Activated CD8-positive, alpha-beta memory T cell treated with anti-CD3 and anti-CD28 coated beads, Interleukin-2, amount 10 ng/mL, durations not matched to agents 7 days and 5 days (primary cell): ENCODE measurements around the gene HOOK1. TPM values are rescaled to one million over a fixed set of nuclear protein-coding genes. Genes with fewer than 3 reads are reported as not detected.
"Not testable (repeated sequence)": the region's sequence is repeated elsewhere in the genome, so short reads cannot be mapped to it uniquely, and the experiment has no call there.

Experiments
- ATAC-seq: fragments of 150-1000 bp; cut with Tn5 transposase; one replicate; pipeline ENCODE4 v1.10.0; 2021; ENCODE audit warnings: moderate library complexity
- CTCF ChIA-PET: fragments of 350-600 bp; sonication (Branson Sonifier 250); formaldehyde crosslinking; loops from one replicate; lab custom pipeline; 2021; ENCODE audit warnings: antibody characterized with exemption; lab: Charles Lee
- DNase-seq: peaks from one replicate; pipeline ENCODE4 v3.0.0-alpha.2; 2020
- H3K27ac Mint-ChIP-seq: one replicate; pipeline ENCODE4 v1.8.0; 2021; ENCODE audit warnings: mild to moderate bottlenecking, mixed read lengths
- H3K27me3 Mint-ChIP-seq: one replicate; pipeline ENCODE4 v1.8.0; 2021; ENCODE audit warnings: mixed read lengths
- H3K36me3 Mint-ChIP-seq: one replicate; pipeline ENCODE4 v1.8.0; 2021; ENCODE audit warnings: mild to moderate bottlenecking, mixed read lengths
- H3K4me1 Mint-ChIP-seq: one replicate; pipeline ENCODE4 v1.8.0; 2021; ENCODE audit warnings: mixed read lengths
- H3K4me3 Mint-ChIP-seq: one replicate; pipeline ENCODE4 v1.8.0; 2021; ENCODE audit warnings: mild to moderate bottlenecking, moderate library complexity, mixed read lengths
- H3K9me3 Mint-ChIP-seq: one replicate; pipeline ENCODE4 v1.8.0; 2022; ENCODE audit warnings: low read depth, mixed read lengths
- total RNA-seq, 2 experiments: library from RNA; stranded (reverse); gene quantifications; one replicate each; pipeline ENCODE4 v1.2.3, GENCODE V29; 2021

HOOK1 gene
- total RNA-seq, 2 experiments from 2014 or later, result 1.0 to 2.3 TPM

GRCh38 chr1:59803458-59804038 is 11.2 kb upstream of the HOOK1 start:
- H3K27ac Mint-ChIP-seq, result no peak overlapping the region
- DNase-seq (no peak), ATAC-seq (no peak)
- CTCF ChIA-PET, result no interaction called here
- H3K4me3 Mint-ChIP-seq, result no peak overlapping the region
- H3K9me3 Mint-ChIP-seq, result no peaks in the 10 kb centered on the region
- peaks cover 7% of the 10 kb centered on the region for H3K27me3 Mint-ChIP-seq
- no peaks in the 10 kb centered on the region for H3K36me3 Mint-ChIP-seq
- H3K4me1 Mint-ChIP-seq, result no peaks in the 10 kb centered on the region

DNA sequence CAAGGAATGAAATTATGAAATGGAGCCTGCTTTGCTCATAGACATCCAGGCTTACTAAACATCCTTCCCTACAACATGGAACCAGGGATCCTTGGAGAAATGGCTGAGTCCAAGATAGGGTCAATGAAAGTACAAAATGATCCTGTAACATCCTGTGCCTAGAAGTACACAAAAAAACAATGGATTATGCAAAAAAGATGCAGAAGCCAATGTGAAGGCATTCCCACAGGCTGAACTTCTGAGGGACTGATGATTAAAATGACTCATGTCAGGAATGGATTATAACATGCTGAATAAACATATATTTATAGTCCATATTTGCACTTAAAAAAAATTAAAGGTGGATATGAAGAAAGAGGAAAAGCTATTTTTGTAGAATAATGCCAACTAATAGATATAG is 10.4 kb upstream of the HOOK1 start:
- no peak overlapping the region for H3K27ac Mint-ChIP-seq
- H3K27me3 Mint-ChIP-seq, result peaks cover 14% of the 10 kb centered on the region
- H3K4me3 Mint-ChIP-seq, result no peak overlapping the region
- ATAC-seq (no peak), DNase-seq (no peak)
- no peaks in the 10 kb centered on the region for H3K36me3 Mint-ChIP-seq
- H3K9me3 Mint-ChIP-seq, result no peaks in the 10 kb centered on the region
- H3K4me1 Mint-ChIP-seq, result no peaks in the 10 kb centered on the region
- CTCF ChIA-PET, result no interaction called here

DNA sequence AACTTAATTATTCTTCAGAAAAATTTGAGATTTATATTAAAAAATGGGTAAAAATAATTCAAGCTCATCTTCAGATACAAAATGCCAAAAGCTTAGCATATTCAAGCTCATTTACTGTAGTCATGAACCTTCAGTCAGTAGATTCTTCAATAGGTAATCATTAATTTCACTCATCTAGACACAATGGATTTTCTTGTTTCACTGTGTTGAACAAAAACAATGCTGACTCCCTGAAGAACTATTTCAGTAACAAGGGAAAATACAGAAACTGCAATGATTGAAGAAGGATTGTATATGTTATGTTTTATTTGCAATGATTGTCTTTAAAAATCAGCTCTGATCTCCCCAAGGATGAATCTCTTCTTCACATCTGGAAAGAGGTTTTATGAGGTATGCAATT is 9.2 kb upstream of the HOOK1 start:
- CTCF ChIA-PET, result no interaction called here
- H3K9me3 Mint-ChIP-seq, result no peaks in the 10 kb centered on the region
- peaks cover 21% of the 10 kb centered on the region for H3K27me3 Mint-ChIP-seq
- no peaks in the 10 kb centered on the region for H3K36me3 Mint-ChIP-seq
- ATAC-seq (no peak), DNase-seq (no peak)
- H3K27ac Mint-ChIP-seq, result no peak overlapping the region
- H3K4me1 Mint-ChIP-seq, result no peaks in the 10 kb centered on the region
- no peak overlapping the region for H3K4me3 Mint-ChIP-seq

DNA sequence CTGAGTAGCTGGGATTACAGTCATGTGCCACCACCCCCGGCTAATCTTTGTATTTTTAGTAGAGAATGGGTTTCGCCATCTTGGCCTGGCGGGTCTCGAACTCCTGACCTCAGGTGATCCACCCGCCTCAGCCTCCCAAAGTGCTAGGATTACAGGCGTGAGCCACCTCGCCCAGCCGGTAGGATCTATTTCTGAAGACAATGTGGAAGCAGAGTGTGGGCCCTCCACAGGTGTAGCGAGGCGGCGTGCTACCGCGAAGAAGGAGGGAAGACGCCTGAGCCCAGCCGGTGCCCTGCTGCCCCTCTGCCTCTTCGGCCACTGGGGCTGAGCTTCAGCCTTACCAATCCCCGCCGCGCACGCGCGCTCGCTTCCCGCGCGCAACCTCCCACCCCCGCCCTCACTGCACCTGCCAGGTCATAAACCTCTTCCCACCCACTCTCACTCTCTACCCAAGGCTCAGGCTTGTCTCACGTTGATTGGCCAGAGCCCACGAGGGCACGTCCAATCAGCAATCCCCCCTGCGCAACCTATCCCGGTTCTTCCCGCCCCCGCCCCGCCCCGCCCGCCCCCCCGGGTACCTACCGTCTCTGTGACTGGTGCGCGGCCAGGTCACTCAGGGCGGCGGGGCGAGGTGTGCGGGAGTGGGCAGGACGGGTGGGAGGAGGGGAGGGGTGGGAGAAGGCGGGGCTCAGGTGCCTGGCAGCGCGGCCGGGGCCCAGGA is 409 bp upstream of the HOOK1 start:
- no peak overlapping the region for H3K4me3 Mint-ChIP-seq
- CTCF ChIA-PET, result interaction anchor here (1.1 kb wide), 1 partner anchor 9 kb away, joined by 4 read pairs; no protein-coding TSS in a partner anchor

GRCh38 chr1:59815892-59816291 is 1.1 kb downstream of the HOOK1 start:
- peaks cover 6% of the 10 kb centered on the region for H3K4me1 Mint-ChIP-seq
- H3K36me3 Mint-ChIP-seq, result no peaks in the 10 kb centered on the region
- ATAC-seq (no peak), DNase-seq (no peak)
- no peak overlapping the region for H3K27ac Mint-ChIP-seq
- peaks cover 11% of the 10 kb centered on the region for H3K27me3 Mint-ChIP-seq
- CTCF ChIA-PET, result no interaction called here
- no peak overlapping the region for H3K4me3 Mint-ChIP-seq
- no peaks in the 10 kb centered on the region for H3K9me3 Mint-ChIP-seq

More for the DNA sequence above, 409 bp upstream of the HOOK1 start:
- peaks cover 6% of the 10 kb centered on the region for H3K4me1 Mint-ChIP-seq
- peak; percentile 86 for DNase-seq
- no peaks in the 10 kb centered on the region for H3K9me3 Mint-ChIP-seq
- H3K27ac Mint-ChIP-seq, result peak overlapping the region; percentile 54
- no peaks in the 10 kb centered on the region for H3K36me3 Mint-ChIP-seq
- peak; percentile 95 for ATAC-seq
- H3K27me3 Mint-ChIP-seq, result peaks cover 17% of the 10 kb centered on the region

DNA sequence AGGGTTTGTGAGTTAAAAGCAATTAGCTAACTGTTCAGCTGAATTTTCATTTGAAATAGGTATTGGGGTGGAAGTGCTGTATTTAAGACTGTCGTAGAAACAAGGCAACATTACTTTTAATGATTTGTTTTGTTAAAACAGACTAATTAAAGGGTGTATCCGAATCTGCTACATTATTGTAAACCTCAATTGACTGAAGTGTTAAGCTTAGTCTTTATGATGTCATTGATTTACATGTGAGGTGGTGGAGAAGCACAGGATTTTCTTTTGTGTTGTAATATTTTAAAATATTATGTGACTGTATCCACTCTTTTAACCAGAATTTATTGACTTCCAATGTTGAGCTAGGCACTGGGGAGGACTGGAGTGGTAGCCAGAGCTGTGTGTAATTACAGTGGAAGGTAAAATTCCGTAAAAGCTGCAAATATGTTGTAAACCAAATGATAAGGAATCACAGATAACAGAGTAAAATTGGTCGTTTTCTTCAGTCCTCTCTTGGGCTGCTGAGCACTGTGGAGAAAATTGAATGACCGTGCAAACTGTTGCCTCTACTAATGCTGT is 1.6 kb downstream of the HOOK1 start:
- H3K27me3 Mint-ChIP-seq, result peaks cover 11% of the 10 kb centered on the region
- peaks cover 6% of the 10 kb centered on the region for H3K4me1 Mint-ChIP-seq
- CTCF ChIA-PET, result interaction anchor here (0.6 kb wide), 1 partner anchor 848 kb away, joined by 3 read pairs; no protein-coding TSS in a partner anchor
- DNase-seq (no peak), ATAC-seq (no peak)
- no peaks in the 10 kb centered on the region for H3K9me3 Mint-ChIP-seq
- H3K27ac Mint-ChIP-seq, result no peak overlapping the region
- no peaks in the 10 kb centered on the region for H3K36me3 Mint-ChIP-seq
- H3K4me3 Mint-ChIP-seq, result no peak overlapping the region

DNA sequence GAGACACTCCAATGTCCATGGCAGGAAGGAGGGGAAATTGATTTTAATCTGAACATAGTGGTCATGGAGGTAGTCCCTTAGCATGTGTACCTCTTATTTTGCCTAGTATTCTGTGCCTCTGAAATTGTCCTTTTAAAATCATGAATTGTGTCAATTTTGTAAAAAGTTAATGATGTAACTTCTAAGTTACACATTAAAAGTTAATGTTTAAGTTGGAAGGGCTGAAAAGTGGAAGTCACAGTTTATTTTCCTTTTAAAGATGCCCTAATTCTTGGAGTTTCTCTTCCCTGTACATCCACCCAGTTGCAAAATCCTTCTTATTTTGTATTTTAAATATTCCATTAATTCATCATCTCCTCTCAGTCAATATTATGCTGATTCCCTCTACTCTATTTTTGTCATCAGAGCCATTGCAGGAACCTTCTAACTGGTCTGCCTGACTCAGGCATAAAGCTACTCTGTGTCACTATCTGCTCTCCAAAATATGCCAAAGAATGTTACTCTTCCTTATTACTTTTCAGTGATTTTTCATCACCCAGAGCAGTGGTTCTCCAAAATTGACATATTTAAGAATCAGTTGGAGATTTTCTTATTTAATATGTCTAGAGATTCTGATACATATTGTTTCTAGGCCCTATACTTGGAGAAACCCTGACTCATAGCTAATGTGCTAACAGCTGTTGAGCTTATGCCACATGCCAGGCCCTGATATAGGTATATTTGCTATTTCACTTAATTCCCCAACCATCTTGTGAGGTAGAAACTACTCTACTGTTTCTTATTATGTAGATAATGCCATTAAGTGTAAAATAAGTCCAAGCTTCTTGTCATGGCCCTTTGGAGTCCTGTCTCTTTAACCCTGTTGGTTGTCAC is 5.1 kb downstream of the HOOK1 start:
- Mint-ChIP-seq H3K27ac (no peak overlapping the region), H3K27me3 (peaks cover 3% of the 10 kb centered on the region), H3K4me1 (no peaks in the 10 kb centered on the region), H3K9me3 (no peaks in the 10 kb centered on the region), H3K4me3 (no peak overlapping the region), H3K36me3 (no peaks in the 10 kb centered on the region)
- ATAC-seq, result no peak
- CTCF ChIA-PET, result interaction anchor here (2.0 kb wide), 1 partner anchor 127 kb away, joined by 7 read pairs; no protein-coding TSS in a partner anchor
- DNase-seq, result no peak

DNA sequence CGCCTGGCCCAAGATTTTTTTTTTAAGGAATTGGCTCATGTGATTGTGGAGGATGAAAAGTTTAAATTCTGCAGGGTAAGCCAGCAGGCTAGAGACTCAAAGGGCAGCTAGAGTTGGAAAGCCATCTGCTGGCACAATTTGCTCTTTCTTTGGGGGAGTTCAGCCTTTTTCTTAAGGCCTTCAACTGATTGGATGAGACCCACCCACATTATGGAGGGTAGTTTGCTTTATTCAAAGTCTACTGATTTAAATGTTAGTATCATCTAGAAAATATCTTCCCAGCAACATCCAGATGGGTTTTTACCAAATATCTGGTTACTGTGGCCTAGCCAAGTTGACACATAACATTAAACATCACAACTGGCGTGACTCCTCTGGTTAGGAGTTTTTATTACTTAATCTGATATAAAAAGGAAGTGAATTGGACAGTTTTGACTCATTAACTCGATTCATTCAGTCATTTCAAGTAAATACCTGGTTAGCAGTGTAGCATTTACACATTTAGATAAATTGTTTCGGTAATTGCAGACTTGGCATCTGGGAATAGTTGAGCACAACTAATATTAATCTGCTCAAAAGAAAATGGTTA is 12.4 kb downstream of the HOOK1 start:
- no peaks in the 10 kb centered on the region for H3K9me3 Mint-ChIP-seq
- CTCF ChIA-PET, result no interaction called here
- H3K27ac Mint-ChIP-seq, result no peak overlapping the region
- ATAC-seq, result no peak
- H3K27me3 Mint-ChIP-seq, result no peaks in the 10 kb centered on the region
- DNase-seq, result no peak
- H3K4me3 Mint-ChIP-seq, result no peak overlapping the region
- no peaks in the 10 kb centered on the region for H3K36me3 Mint-ChIP-seq
- H3K4me1 Mint-ChIP-seq, result peaks cover 2% of the 10 kb centered on the region

- CTCF ChIA-PET, result no interaction called here
- Mint-ChIP-seq H3K9me3 (no peaks in the 10 kb centered on the region), H3K4me1 (peaks cover 2% of the 10 kb centered on the region), H3K4me3 (no peak overlapping the region), H3K36me3 (no peaks in the 10 kb centered on the region), H3K27ac (no peak overlapping the region), H3K27me3 (no peaks in the 10 kb centered on the region)
- no peak for ATAC-seq
- no peak for DNase-seq
Observed at GRCh38 chr1:59828160-59828559, 13.4 kb downstream of the HOOK1 start.

- Mint-ChIP-seq H3K27me3 (no peaks in the 10 kb centered on the region), H3K9me3 (no peaks in the 10 kb centered on the region), H3K4me3 (no peak overlapping the region), H3K27ac (no peak overlapping the region), H3K4me1 (peaks cover 2% of the 10 kb centered on the region), H3K36me3 (no peaks in the 10 kb centered on the region)
- DNase-seq (no peak), ATAC-seq (no peak)
- CTCF ChIA-PET, result no interaction called here
Observed at GRCh38 chr1:59831529-59831928, 16.8 kb downstream of the HOOK1 start.

DNA sequence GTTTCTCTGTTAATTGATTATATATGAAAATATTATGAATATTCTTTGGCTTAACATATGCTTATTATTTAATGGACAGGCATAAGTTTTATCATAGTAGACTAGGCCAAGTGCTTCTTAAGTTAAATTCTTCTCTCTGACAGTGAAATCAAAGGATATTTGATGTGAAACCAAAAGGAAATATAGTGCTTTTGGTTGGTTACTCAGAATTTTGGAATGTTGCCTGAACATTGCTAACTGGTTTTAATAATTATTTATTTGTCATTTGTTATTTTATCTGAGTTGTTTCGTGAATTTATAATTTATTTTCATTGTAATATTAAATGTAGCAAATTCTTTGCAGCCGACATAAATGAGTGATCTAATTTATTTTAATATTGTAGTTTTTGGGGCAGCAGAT is 18.3 kb downstream of the HOOK1 start:
- no peak for ATAC-seq

DNA sequence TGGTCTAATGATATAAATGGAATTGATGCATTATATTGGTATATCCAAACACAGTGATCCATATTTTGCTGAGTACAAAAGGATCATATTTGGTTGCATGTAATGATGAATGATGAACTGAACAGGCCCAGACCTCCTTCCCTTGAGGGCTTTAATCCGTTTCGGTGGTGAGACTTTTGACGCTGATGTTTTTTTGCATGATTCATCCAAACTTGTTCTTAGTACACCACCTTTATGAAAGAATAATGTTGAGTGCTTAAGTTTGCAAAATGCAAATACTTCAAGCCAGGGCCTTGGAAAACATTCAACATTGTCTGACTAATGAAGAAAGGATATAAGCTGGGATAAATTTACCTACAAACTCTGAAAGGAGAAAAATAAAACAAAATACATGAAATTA is 19.2 kb downstream of the HOOK1 start:
- no peaks in the 10 kb centered on the region for H3K9me3 Mint-ChIP-seq
- H3K27ac Mint-ChIP-seq, result no peak overlapping the region
- no peaks in the 10 kb centered on the region for H3K4me1 Mint-ChIP-seq
- DNase-seq, result no peak
- CTCF ChIA-PET, result interaction anchor here (1.3 kb wide), 1 partner anchor 113 kb away, joined by 3 read pairs; no protein-coding TSS in a partner anchor
- ATAC-seq, result no peak
- H3K36me3 Mint-ChIP-seq, result peaks cover 3% of the 10 kb centered on the region
- no peaks in the 10 kb centered on the region for H3K27me3 Mint-ChIP-seq
- no peak overlapping the region for H3K4me3 Mint-ChIP-seq

More for the DNA sequence above, 18.3 kb downstream of the HOOK1 start:
- Mint-ChIP-seq H3K27me3 (no peaks in the 10 kb centered on the region), H3K4me3 (no peak overlapping the region), H3K27ac (no peak overlapping the region), H3K4me1 (no peaks in the 10 kb centered on the region), H3K9me3 (no peaks in the 10 kb centered on the region), H3K36me3 (peaks cover 3% of the 10 kb centered on the region)
- DNase-seq, result no peak
- CTCF ChIA-PET, result interaction anchor here (1.3 kb wide), 1 partner anchor 114 kb away, joined by 3 read pairs; no protein-coding TSS in a partner anchor

- H3K9me3 Mint-ChIP-seq, H3K36me3 Mint-ChIP-seq, H3K4me3 Mint-ChIP-seq, CTCF ChIA-PET, ATAC-seq, DNase-seq, H3K27ac Mint-ChIP-seq, H3K4me1 Mint-ChIP-seq, H3K27me3 Mint-ChIP-seq: not testable (repeated sequence)
Observed at GRCh38 chr1:59837857-59838256, 23.1 kb downstream of the HOOK1 start.
